Right atrium auricular region (tissue), 2 donors: ENCODE measurements around the gene GPR107. TPM values are rescaled to one million over a fixed set of nuclear protein-coding genes. Genes with fewer than 3 reads are reported as not detected.

ENCODE experiments used
- DNase-seq: peaks from one replicate; pipeline ENCODE4 v3.0.0-alpha.2; 2019; ENCODE audit warnings: low spot score
- H3K27ac ChIP-seq, 2 donors: fragments of 200-600 bp; sonication (generic); 1 replicate in 1 of 2; 2 replicates in 1 of 2; pipeline ENCODE4 v1.5.1; 2016 to 2019
- H3K27me3 ChIP-seq, 2 donors: fragments of 200-600 bp; sonication (generic); one replicate each; pipeline versions ENCODE4 v1.5.1 to v1.6.0; 2017 to 2019
- H3K36me3 ChIP-seq: fragments of 200-600 bp; sonication (generic); one replicate; pipeline ENCODE4 v1.5.1; 2016
- H3K4me1 ChIP-seq, 2 donors: fragments of 200-600 bp; sonication (generic); one replicate each; pipeline versions ENCODE4 v1.5.1 to v1.6.0; 2017 to 2019
- H3K4me3 ChIP-seq, 2 donors: fragments of 200-600 bp; sonication (generic); 1 replicate in 1 of 2; 2 replicates in 1 of 2; pipeline ENCODE4 v1.5.1; 2017 to 2019; ENCODE audit warnings: mild to moderate bottlenecking in 1 of 2, moderate library complexity in 1 of 2
- H3K9me3 ChIP-seq, 2 donors: fragments of 200-600 bp; sonication (generic); one replicate each; pipeline ENCODE4 v1.5.1; 2019
- CTCF ChIP-seq, 2 donors: fragments of 200-600 bp; sonication (generic); IDR thresholded peaks; one replicate each; pipeline ENCODE4 v1.5.1; 2019; ENCODE audit warnings: antibody characterized with exemption in 2 of 2
- total RNA-seq, 2 donors: library from RNA; depleted of rRNA; stranded (reverse); fragments of >200 nt; gene quantifications; one replicate each; pipeline ENCODE4 v1.1.0, GENCODE V29; 2016

Gene GPR107
- total RNA-seq, 2 donors from 2014 or later: 16.2 to 16.9 TPM

- TF ChIP-seq CTCF (IDR thresholded peaks at IDR 0.05): no peak
- Histone ChIP-seq H3K9me3 (no peaks in the 10 kb centered on the region), H3K27ac (no peak overlapping the region), H3K36me3 (peaks cover 13% of the 10 kb centered on the region), H3K4me3 (no peak overlapping the region), H3K27me3 (no peaks in the 10 kb centered on the region), H3K4me1 (peaks cover 0 to 17% of the 10 kb centered on the region in 2 donors)
- no peak for DNase-seq
Observed at GRCh38 chr9:130117376-130117775, 63.7 kb downstream of the GPR107 start.

GRCh38 chr9:130117816-130118632, 64.3 kb downstream of the GPR107 start:
- H3K4me1 ChIP-seq: peaks cover 0 to 17% of the 10 kb centered on the region in 2 donors
- H3K36me3 ChIP-seq: peaks cover 19% of the 10 kb centered on the region
- DNase-seq: peak; percentile 69
- no peak overlapping the region for H3K4me3 ChIP-seq
- H3K27ac ChIP-seq: peak overlapping the region in 1 of 2 donors; percentile 30
- H3K9me3 ChIP-seq: no peaks in the 10 kb centered on the region
- H3K27me3 ChIP-seq: no peaks in the 10 kb centered on the region
- no peak for TF ChIP-seq CTCF (IDR thresholded peaks at IDR 0.05)

- Histone ChIP-seq H3K4me3 (no peak overlapping the region), H3K36me3 (peaks cover 19% of the 10 kb centered on the region), H3K27ac (no peak overlapping the region), H3K4me1 (peaks cover 0 to 17% of the 10 kb centered on the region in 2 donors), H3K27me3 (no peaks in the 10 kb centered on the region), H3K9me3 (no peaks in the 10 kb centered on the region)
- no peak for TF ChIP-seq CTCF (IDR thresholded peaks at IDR 0.05)
- no peak for DNase-seq
Observed at GRCh38 chr9:130118841-130119518, 65.3 kb downstream of the GPR107 start.

- H3K27ac ChIP-seq: no peak overlapping the region
- no peak for TF ChIP-seq CTCF (IDR thresholded peaks at IDR 0.05)
- H3K4me3 ChIP-seq: no peak overlapping the region
- no peak for DNase-seq
- H3K9me3 ChIP-seq: no peaks in the 10 kb centered on the region
- H3K27me3 ChIP-seq: no peaks in the 10 kb centered on the region
- H3K36me3 ChIP-seq: peaks cover 23% of the 10 kb centered on the region
- peaks cover 0 to 17% of the 10 kb centered on the region in 2 donors for H3K4me1 ChIP-seq
Observed at GRCh38 chr9:130119519-130120298, 66.0 kb downstream of the GPR107 start.

GRCh38 chr9:130120299-130120587, 66.5 kb downstream of the GPR107 start:
- Histone ChIP-seq H3K4me3 (no peak overlapping the region), H3K9me3 (no peaks in the 10 kb centered on the region), H3K36me3 (peaks cover 26% of the 10 kb centered on the region), H3K4me1 (peaks cover 0 to 17% of the 10 kb centered on the region in 2 donors), H3K27me3 (no peaks in the 10 kb centered on the region), H3K27ac (no peak overlapping the region)
- DNase-seq: no peak
- TF ChIP-seq CTCF (IDR thresholded peaks at IDR 0.05): no peak
